Stimulated activated naive CD8-positive, alpha-beta T cell treated with anti-CD3 and anti-CD28 coated beads, Interleukin-15, Interleukin-2, amounts not matched to agents 100 ng/mL and 50 ng/mL, for 24 hours (primary cell): ENCODE data around the gene PSMB10.
A peak's percentile ranks its signal among the peaks of the same experiment; 100 is the strongest.
"Not testable (repeated sequence)": the region's sequence is repeated elsewhere in the genome, so short reads cannot be mapped to it uniquely, and the experiment has no call there.

Experiments
- H3K27ac Mint-ChIP-seq: one replicate; pipeline ENCODE4 v1.8.0; 2021; ENCODE audit warnings: mild to moderate bottlenecking, mixed read lengths
- H3K27me3 Mint-ChIP-seq: one replicate; pipeline ENCODE4 v1.8.0; 2021; ENCODE audit warnings: mixed read lengths
- H3K36me3 Mint-ChIP-seq: one replicate; pipeline ENCODE4 v1.8.0; 2021; ENCODE audit warnings: low read depth, mixed read lengths
- H3K4me1 Mint-ChIP-seq: one replicate; pipeline ENCODE4 v1.8.0; 2021; ENCODE audit warnings: low read depth, mixed read lengths
- H3K4me3 Mint-ChIP-seq: one replicate; pipeline ENCODE4 v1.8.0; 2021; ENCODE audit warnings: mild to moderate bottlenecking, mixed read lengths
- H3K9me3 Mint-ChIP-seq: one replicate; pipeline ENCODE4 v1.8.0; 2021; ENCODE audit warnings: mixed read lengths

Gene PSMB10

DNA sequence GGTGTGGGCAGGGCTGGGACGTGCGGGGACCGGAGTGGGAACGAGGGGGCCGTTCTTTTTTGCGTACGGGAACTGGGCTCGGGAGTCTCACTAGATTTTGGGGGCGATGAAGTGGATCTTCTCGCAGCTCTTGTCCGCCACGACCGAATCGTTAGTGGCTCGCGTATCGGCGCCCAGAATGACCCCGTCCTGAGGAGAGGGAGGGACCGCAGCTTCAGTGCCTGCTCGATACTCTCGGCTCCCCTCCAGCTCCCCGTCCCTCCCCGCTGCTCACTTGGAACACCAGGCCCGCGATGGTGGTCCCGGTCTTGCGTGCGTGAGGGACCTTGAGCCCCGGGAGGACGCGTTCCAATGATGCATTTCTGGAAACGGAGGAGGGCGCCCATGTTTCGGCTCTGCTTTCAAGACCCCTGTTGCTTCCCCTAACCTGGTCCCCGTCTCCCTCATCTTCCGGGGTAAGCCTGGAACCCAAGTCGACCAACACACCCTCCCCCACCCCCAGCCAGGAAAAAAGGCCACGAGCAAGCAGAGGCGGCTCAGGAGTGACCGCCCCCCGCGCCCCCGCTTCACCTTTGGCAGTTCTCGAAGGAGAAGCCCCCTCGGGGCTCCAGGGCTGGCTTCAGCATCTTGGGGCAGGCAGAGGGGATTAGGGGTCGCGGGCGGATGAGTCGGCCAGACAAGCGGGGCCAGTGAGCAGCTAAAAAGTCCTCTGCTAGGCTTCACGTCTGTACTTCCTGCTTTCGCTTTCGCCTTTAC lies at the start of gene PSMB10:
PSMB10 (minus strand) TSS at position 727 of the 756 bp plus-strand sequence; CDS start at position 626, 101 bp downstream.
- peaks cover 38% of the 10 kb centered on the region for H3K36me3 Mint-ChIP-seq
- peak within 1 kb of the TSS; percentile 100 for H3K27ac Mint-ChIP-seq
- no peaks in the 10 kb centered on the region for H3K9me3 Mint-ChIP-seq

DNA sequence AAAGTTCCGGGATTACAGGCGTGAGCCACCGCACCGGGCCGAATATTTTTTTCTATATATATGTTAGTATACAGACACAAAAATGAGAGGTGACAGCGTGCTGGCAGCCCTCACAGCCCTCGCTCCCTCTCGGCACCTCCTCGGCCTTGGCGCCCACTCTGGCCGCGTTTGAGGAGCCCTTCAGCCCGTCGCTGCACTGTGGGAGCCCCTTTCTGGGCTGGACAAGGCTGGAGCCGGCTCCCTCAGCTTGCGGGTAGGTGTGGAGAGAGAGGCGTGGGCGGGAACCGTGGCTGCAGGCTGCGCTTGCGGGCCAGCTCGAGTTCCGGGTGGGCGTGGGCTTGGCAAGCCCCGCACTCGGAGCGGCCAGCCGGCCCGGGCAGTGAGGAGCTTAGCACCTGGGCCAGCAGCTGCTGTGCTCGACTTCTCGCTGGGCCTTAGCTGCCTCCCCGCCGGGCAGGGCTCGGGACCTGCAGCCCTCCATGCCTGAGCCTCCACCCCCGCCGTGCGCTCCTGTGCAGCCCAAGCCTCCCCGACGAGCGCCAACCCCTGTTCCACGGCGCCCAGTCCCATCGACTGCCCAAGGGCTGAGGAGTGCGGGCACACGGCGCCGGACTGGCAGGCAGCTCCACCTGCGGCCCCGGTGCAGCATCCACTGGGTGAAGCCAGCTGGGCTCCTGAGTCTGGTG lies 45.5 kb upstream of the PSMB10 start:
- H3K4me1 Mint-ChIP-seq = peaks cover 24% of the 10 kb centered on the region
- no peaks in the 10 kb centered on the region for H3K36me3 Mint-ChIP-seq
- no peak overlapping the region for H3K4me3 Mint-ChIP-seq
- no peak overlapping the region for H3K27ac Mint-ChIP-seq
- no peaks in the 10 kb centered on the region for H3K9me3 Mint-ChIP-seq
- H3K27me3 Mint-ChIP-seq = no peaks in the 10 kb centered on the region

More for the DNA sequence above, at the start of gene PSMB10:
- H3K27me3 Mint-ChIP-seq = no peaks in the 10 kb centered on the region
- H3K4me3 Mint-ChIP-seq = peak within 1 kb of the TSS; percentile 98
- peaks cover 45% of the 10 kb centered on the region for H3K4me1 Mint-ChIP-seq

DNA sequence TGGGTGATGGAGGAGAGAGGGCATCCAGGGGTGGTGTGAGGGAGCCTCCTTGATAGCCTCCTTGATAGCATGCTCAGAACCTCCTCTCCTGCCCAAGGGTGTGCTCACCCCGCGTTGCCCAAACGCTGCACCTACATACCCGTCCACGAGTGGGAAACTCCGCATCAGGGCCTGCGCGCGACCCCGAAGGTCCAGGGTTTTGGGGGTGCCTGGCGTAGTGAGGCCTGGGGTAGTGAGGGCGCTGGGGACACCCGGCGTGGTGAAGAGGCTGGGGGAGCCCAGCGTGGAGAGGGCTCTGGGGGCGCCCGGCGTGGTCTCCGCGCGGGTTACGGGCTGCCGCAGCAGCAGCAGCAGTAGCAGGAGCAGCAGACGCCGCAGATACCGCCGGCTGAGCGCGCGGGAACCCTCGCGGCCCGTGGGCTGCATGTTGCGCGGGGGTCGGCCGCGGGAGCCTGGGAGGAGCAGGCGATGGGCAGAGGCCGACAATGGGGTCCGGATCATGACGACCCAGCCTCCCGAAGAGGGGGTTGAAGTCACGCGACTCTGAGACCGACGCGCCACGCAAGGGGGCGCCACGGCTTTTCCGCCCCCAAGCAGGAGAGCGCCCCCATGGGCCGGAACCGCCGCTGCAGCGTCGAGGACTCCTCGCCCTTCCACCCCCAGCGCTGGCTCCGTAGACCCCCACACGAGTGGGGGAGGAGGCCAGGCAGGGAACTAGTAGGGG lies 43.5 kb upstream of the PSMB10 start, which contains the start of gene DPEP3:
DPEP3 (minus strand) TSS at position 545 of the 724 bp plus-strand sequence; CDS start at position 426, 119 bp downstream.
- no peak within 1 kb of the TSS for H3K27ac Mint-ChIP-seq
- no peaks in the 10 kb centered on the region for H3K9me3 Mint-ChIP-seq
- no peak within 1 kb of the TSS for H3K4me3 Mint-ChIP-seq
- H3K36me3 Mint-ChIP-seq = no peaks in the 10 kb centered on the region
- peaks cover 24% of the 10 kb centered on the region for H3K4me1 Mint-ChIP-seq
- no peaks in the 10 kb centered on the region for H3K27me3 Mint-ChIP-seq

DNA sequence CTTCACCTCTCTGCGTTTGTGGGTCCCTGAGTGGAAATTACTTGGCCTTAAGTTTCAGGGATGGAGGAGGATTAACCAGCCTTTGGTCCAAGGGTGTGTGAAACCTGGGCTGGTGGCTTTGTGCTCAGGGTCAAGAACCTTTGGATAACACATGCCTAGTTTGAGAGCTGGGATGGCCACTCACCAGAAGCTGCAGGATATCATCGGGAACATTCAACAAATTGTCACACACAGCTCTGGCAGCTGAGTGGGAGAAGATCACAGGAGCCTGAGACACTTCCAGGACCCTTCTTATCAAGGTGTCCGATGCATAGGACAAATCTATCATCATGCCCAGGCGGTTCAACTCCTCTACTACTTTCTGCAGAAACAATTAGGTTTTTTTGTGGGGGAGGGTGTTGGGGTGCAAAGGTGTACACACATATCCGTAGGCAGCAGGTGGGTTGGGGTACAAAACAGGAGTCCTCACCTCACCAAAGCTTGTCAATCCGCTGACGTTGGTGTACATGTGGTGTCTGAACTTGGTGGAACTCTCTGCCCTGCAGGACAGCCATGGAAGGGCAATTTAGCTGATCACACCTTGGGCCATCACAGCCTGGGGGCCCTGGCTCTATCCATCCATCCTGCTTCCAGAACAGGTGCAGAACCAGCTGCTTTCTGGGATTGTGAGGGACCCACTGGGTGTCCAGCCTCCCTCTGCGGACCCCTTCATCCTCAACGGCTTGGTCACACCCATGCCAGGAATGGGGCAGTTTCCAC lies 41.0 kb upstream of the PSMB10 start:
- Mint-ChIP-seq H3K27me3 (no peaks in the 10 kb centered on the region), H3K27ac (no peak overlapping the region), H3K4me1 (no peaks in the 10 kb centered on the region), H3K36me3 (no peaks in the 10 kb centered on the region), H3K4me3 (no peak overlapping the region), H3K9me3 (no peaks in the 10 kb centered on the region)

DNA sequence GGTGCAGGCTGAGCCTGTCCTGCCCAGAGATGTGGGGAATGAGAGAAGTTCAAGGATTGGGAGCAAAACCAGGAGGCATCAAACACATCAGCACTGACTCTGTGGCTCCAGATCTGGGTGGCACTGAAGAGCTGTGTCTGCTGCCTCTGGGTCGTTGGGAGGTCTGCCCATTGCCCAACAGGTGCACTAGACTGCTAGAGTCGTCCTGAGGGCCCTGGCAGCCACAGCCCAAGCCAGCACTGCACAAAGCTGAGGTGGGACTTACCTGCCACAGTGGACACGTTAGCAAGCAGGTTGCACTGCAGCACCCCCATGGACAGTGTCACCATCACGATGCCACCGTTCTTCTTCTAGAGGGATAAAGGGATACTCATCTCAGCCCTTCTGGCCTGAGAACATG lies 40.4 kb upstream of the PSMB10 start:
- no peak overlapping the region for H3K4me3 Mint-ChIP-seq
- no peaks in the 10 kb centered on the region for H3K27me3 Mint-ChIP-seq
- no peaks in the 10 kb centered on the region for H3K4me1 Mint-ChIP-seq
- no peak overlapping the region for H3K27ac Mint-ChIP-seq
- no peaks in the 10 kb centered on the region for H3K9me3 Mint-ChIP-seq
- H3K36me3 Mint-ChIP-seq = no peaks in the 10 kb centered on the region

DNA sequence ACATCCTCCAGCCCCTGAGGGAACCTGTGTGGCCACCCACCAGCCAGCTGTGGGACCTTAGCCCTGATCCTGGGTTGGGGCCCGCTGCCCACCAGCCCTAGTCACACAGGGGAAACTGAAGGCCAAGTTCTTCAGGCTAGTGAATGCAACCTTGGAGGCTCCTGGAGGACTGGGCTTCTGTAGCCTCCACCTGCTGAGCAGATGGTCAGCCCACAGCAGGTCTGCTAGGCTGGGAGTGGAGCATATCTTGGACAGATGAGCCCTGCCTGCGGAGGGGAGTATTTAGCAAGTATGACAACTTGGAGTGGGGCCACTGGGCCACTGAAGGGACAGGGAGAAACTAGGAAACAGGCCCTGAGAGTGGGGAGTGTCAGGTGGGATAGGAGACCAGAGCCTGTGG lies 39.6 kb upstream of the PSMB10 start:
- no peak overlapping the region for H3K27ac Mint-ChIP-seq

DNA sequence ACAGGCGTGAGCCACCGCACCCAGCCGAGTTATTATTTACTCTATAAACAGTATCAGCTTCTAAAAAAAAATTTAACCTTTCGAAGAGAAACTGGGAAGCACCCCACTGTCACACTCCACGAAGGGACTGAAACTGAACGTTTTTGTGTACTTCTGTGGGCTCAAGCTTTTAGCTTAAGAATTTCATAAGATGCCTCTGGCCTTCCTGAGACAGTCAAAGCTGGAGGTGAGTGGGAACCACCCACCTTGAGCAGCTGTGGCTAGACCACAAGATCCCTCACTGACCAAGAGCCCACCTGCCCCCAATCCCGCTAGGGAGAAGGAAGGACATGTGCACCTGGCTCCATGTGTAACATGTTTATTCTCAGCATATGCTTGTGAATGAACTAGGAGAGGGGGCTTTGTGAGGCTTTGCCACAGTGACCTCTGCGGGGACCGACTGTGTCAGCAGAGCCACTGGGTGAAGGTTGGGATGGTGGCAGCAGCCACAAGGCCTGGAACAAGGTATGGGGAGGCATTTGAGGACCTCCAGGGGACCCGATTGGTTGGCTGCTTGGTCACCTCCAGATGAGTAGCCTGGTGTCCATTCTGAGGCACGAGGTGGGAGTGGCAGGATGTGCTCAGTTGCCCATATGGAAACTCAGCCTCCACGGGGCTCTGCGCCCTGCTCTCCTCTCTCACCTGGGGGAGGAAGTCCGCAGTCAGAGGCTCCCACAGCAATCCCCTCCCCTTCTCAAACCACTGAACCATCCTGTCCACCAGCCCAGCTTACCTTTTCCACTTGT lies 38.9 kb upstream of the PSMB10 start:
- no peaks in the 10 kb centered on the region for H3K4me1 Mint-ChIP-seq
- H3K36me3 Mint-ChIP-seq = no peaks in the 10 kb centered on the region

More for the DNA sequence above, 39.6 kb upstream of the PSMB10 start:
- Mint-ChIP-seq H3K9me3 (no peaks in the 10 kb centered on the region), H3K27me3 (no peaks in the 10 kb centered on the region), H3K4me1 (no peaks in the 10 kb centered on the region), H3K4me3 (no peak overlapping the region), H3K36me3 (no peaks in the 10 kb centered on the region)

DNA sequence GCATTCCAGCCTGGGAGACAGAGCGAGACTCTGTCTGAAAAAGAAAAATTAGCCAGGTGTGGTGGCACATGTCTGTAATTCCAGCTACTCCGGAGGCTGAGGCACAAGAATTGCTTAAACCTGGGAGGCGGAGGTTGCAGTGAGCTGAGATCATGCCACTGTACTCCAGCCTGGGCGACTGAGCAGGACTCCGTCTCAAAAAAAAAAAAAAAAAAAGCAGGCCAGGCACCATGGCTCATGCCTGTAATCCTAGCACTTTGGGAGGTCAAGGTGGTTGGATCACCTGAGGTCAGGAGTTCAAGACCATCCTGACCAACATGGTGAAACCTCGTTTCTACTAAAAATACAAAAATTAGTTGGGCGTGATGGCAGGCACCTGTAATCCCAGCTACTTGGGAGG lies 35.6 kb upstream of the PSMB10 start:
- H3K9me3 Mint-ChIP-seq, H3K27me3 Mint-ChIP-seq, H3K4me3 Mint-ChIP-seq, H3K27ac Mint-ChIP-seq, H3K36me3 Mint-ChIP-seq: not testable (repeated sequence)
- peaks cover 16% of the 10 kb centered on the region for H3K4me1 Mint-ChIP-seq

More for the DNA sequence above, 38.9 kb upstream of the PSMB10 start:
- Mint-ChIP-seq H3K9me3 (no peaks in the 10 kb centered on the region), H3K4me3 (no peak overlapping the region), H3K27ac (no peak overlapping the region), H3K27me3 (no peaks in the 10 kb centered on the region)

DNA sequence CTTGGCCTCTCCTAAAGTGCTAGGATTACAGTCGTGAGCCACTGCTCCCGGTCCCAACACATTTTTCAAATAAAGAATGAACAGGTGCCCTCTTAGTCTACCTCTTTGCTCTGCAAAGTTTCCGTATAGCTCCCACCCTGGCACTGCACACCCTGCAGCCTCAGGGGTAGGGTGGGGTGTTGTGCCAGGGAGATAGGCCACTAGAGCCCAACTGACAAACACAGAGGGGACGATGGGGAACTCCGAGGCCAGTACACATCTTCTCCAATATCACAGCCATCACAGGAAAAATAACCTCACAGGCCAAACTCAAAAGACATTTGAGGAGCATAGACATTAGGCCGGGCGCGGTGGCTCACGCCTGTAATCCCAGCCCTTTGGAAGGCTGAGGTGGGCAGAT lies 34.5 kb upstream of the PSMB10 start:
- peaks cover 25% of the 10 kb centered on the region for H3K4me1 Mint-ChIP-seq
- no peaks in the 10 kb centered on the region for H3K9me3 Mint-ChIP-seq
- H3K27ac Mint-ChIP-seq = no peak overlapping the region
- H3K4me3 Mint-ChIP-seq = no peak overlapping the region
- H3K36me3 Mint-ChIP-seq = no peaks in the 10 kb centered on the region
- H3K27me3 Mint-ChIP-seq = no peaks in the 10 kb centered on the region

DNA sequence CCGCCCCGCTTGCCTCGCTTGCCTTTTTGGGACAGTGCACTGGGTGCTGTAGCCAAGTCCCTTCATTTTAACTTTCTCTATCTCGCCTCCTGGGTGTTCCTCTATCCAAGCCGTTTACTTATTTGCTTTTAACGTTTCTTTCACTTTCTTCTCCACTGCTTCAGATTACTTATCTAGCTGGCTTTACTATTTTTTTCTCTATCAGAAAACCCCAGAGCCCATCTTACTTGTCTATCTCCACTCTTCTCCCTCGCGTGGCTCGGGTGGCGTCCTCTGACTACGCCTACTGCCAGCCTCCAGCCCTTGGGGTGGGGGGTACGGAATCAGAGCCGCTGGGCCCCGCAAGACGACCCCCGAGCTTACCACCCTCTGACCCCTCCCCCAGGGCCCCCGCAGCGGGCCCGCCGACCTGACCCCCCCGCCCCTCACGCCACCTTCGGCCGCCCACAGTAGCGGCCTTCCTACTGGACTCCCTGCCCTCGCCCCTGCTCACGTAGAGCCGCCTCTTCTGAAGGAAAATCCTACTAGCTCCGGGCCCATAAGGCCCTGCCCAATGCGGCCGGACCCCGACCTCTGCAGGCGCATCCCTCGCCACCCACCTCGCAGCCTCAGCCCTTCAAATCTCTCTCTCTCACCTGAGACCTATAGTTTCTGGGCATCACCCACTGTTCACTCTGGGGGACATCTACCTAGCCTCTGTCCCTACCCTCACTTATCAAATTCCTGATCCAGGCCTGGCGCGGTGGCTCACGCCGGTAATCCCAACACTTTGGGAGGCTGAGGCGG lies 32.8 kb upstream of the PSMB10 start:
- Mint-ChIP-seq H3K4me1 (peaks cover 25% of the 10 kb centered on the region), H3K27ac (peak overlapping the region; percentile 94), H3K36me3 (peaks cover 4% of the 10 kb centered on the region), H3K4me3 (peak overlapping the region; percentile 98), H3K9me3 (no peaks in the 10 kb centered on the region), H3K27me3 (no peaks in the 10 kb centered on the region)

DNA sequence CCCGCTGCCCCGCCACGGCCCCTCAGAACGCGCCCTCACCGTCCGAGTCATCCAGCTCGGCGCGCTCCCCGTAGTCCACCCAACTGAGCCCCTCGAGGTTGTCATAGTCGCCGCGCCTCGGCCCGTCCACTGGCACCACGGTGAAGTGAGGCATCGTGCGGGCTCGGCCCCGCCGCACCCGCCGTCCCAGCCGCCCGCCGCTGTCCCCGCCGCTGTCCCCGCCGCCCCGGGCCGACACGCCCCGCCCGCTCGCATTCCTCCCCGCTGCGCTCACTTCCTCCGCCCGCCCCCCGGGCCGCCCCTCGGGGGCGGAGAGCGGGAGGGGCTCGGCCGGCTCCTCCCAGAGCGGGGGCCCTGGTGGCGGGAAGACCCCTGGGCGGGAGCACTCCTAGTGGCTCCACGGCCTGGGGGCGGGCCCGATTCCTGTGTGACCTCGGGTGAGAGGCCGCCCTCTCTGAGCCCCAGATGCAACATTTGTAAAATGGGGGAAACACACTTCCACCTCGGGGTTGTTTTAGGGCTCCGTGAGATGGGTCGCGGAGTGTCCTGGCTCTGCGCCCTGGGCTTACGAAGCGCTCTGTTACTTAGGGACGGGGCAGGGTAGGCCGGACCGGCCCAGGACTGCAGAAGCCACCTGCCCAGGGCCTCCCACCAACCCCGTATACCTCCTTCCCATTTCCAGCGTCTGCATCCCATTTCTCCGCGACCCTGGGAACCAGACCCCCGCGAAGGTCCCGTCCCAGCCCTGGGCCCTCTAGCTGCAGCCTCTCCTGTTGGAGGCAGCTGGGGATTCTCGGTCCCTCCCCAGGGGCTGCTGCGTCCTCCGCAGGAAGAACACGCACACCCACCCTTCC lies 32.0 kb upstream of the PSMB10 start, which contains the start of gene SLC12A4:
SLC12A4 (minus strand) TSS at position 238 of the 854 bp plus-strand sequence; CDS start at position 154, 84 bp downstream.
- Mint-ChIP-seq H3K27me3 (no peaks in the 10 kb centered on the region), H3K36me3 (peaks cover 4% of the 10 kb centered on the region), H3K9me3 (no peaks in the 10 kb centered on the region), H3K4me3 (peak within 1 kb of the TSS; percentile 98), H3K4me1 (peaks cover 25% of the 10 kb centered on the region), H3K27ac (peak within 1 kb of the TSS; percentile 94)

DNA sequence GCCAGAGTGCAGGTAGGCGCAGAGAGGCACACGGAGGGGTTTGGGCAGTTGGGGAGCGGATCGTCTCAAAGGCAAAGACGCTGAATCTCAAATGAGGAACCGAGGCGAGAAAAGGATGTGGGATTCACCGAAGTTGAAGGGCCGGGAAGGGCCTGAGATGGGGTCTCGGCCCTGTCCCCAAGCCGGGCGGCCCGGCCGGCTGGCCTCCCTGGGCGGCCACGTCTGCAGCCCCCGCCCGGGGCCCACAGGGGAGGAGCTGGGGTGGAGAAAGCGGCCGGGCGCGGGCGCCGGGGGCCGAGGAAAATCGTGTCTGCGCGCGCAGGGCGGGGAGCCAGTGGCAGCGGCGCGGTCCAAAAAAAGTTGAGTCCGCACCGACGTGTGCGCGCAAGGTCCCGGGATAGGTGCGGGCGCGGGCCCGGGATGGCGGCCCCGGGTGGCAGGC lies 31.3 kb upstream of the PSMB10 start:
- Mint-ChIP-seq H3K9me3 (no peaks in the 10 kb centered on the region), H3K4me1 (peaks cover 25% of the 10 kb centered on the region), H3K4me3 (peak overlapping the region; percentile 98), H3K27ac (peak overlapping the region; percentile 94), H3K36me3 (peaks cover 4% of the 10 kb centered on the region), H3K27me3 (no peaks in the 10 kb centered on the region)
